ENCODE measurements around the gene TRIO.

TRIO gene

DNA sequence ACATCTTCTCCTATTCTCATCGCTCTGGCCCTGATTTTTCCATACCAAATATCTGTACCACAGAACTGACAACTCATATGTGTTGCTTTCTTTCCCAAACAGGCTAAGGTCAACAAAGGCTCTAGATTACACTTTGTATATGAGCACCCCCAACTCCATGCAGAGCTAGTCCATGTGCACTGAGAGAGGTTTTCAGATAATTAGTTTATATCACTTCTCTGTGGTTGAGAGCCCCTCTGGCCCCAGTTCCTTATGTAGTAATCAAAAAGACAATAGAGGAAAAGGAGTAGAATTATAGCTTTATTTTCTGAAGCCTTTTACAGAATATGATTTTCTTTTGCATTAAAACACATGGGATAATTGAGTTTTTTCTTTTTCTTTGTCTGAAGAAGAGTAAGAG is 120.0 kb downstream of the TRIO start:
- TF ChIP-seq, protein P1, sequence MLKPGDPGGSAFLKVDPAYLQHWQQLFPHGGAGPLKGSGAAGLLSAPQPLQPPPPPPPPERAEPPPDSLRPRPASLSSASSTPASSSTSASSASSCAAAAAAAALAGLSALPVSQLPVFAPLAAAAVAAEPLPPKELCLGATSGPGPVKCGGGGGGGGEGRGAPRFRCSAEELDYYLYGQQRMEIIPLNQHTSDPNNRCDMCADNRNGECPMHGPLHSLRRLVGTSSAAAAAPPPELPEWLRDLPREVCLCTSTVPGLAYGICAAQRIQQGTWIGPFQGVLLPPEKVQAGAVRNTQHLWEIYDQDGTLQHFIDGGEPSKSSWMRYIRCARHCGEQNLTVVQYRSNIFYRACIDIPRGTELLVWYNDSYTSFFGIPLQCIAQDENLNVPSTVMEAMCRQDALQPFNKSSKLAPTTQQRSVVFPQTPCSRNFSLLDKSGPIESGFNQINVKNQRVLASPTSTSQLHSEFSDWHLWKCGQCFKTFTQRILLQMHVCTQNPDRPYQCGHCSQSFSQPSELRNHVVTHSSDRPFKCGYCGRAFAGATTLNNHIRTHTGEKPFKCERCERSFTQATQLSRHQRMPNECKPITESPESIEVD (tag by site-specific recombination; IDR thresholded peaks at IDR 0.05), result peak; percentile 58; the same call in 1 of the 2 replicates
- TF ChIP-seq ZSCAN16 (tag by site-specific recombination; IDR thresholded peaks at IDR 0.05), result no peak
- ChIA-PET CTCF (interaction anchor here (0.5 kb wide), 1 partner anchor 121 kb away, joined by 3 read pairs; no protein-coding TSS in a partner anchor), POLR2A (no interaction called here)
- Histone ChIP-seq H3K4me3 (ENCODE audit: low read depth, low read length) (no peak overlapping the region), H3K4me1 (ENCODE audit: control insufficient read depth, insufficient read depth, low read length) (peaks cover 67% of the 10 kb centered on the region), H3K9me3 (ENCODE audit: control insufficient read depth, insufficient read depth, low read depth, low read length) (no peaks in the 10 kb centered on the region), H3K36me3 (ENCODE audit: control insufficient read depth in 2 of 2, insufficient read depth in 1 of 2, low read length in 2 of 2) (no peaks in the 10 kb centered on the region), H3K27ac (ENCODE audit: extremely low read depth, low read depth, low read length) (no peak overlapping the region)

DNA sequence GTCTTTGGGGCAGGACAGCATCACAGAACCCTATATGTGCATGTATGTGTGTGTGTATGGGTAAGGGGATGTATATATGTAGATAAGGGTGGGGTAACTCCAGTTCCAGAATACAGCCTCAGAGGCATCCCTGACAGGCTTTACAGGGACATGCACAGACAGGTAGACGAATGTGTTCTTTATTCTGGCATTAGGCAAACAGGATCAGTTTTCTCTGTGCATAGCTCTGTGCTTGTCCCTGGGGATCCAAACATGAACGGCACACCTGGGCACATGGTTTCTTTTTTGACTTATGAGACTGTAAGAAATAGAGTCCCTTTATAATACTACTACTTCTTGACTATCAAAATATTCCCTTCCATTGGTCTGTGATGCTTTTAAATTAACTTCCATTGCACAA is 120.6 kb downstream of the TRIO start:
- H3K4me3 ChIP-seq (ENCODE audit: low read depth, low read length), result no peak overlapping the region
- H3K27ac ChIP-seq (ENCODE audit: extremely low read depth, low read depth, low read length), result no peak overlapping the region
- TF ChIP-seq OVOL3 (tag by site-specific recombination; IDR thresholded peaks at IDR 0.05) (no peak), ZBTB1 (tag by site-specific recombination; IDR thresholded peaks at IDR 0.05) (no peak), KLF8 (tag by site-specific recombination; IDR thresholded peaks at IDR 0.05) (peak; percentile 10; the same call in 1 of the 2 replicates), ZNF23 (tag by site-specific recombination; IDR thresholded peaks at IDR 0.05; ENCODE audit: borderline replicate concordance) (no peak), ZNF621 (tag by site-specific recombination; IDR thresholded peaks at IDR 0.05) (no peak), ZNF830 (tag by site-specific recombination; IDR thresholded peaks at IDR 0.05; ENCODE audit: low read depth) (no peak), ZNF600 (tag by site-specific recombination; IDR thresholded peaks at IDR 0.05) (peak; percentile 54; the same call in 1 of the 2 replicates), MZF1 (tag by site-specific recombination; IDR thresholded peaks at IDR 0.05; ENCODE audit: borderline replicate concordance) (peak; percentile 36; the same call in 1 of the 2 replicates), ZBTB20 (tag by site-specific recombination; IDR thresholded peaks at IDR 0.05) (peak; percentile 74; the same call in 1 of the 2 replicates), ZNF571 (tag by site-specific recombination; IDR thresholded peaks at IDR 0.05) (no peak)
- TF ChIP-seq, protein P2, sequence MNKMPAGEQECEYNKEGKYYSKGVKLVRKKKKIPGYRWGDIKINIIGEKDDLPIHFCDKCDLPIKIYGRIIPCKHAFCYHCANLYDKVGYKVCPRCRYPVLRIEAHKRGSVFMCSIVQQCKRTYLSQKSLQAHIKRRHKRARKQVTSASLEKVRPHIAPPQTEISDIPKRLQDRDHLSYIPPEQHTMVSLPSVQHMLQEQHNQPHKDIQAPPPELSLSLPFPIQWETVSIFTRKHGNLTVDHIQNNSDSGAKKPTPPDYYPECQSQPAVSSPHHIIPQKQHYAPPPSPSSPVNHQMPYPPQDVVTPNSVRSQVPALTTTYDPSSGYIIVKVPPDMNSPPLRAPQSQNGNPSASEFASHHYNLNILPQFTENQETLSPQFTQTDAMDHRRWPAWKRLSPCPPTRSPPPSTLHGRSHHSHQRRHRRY (tag by site-specific recombination; IDR thresholded peaks at IDR 0.05), result no peak
- TF ChIP-seq, protein P3, sequence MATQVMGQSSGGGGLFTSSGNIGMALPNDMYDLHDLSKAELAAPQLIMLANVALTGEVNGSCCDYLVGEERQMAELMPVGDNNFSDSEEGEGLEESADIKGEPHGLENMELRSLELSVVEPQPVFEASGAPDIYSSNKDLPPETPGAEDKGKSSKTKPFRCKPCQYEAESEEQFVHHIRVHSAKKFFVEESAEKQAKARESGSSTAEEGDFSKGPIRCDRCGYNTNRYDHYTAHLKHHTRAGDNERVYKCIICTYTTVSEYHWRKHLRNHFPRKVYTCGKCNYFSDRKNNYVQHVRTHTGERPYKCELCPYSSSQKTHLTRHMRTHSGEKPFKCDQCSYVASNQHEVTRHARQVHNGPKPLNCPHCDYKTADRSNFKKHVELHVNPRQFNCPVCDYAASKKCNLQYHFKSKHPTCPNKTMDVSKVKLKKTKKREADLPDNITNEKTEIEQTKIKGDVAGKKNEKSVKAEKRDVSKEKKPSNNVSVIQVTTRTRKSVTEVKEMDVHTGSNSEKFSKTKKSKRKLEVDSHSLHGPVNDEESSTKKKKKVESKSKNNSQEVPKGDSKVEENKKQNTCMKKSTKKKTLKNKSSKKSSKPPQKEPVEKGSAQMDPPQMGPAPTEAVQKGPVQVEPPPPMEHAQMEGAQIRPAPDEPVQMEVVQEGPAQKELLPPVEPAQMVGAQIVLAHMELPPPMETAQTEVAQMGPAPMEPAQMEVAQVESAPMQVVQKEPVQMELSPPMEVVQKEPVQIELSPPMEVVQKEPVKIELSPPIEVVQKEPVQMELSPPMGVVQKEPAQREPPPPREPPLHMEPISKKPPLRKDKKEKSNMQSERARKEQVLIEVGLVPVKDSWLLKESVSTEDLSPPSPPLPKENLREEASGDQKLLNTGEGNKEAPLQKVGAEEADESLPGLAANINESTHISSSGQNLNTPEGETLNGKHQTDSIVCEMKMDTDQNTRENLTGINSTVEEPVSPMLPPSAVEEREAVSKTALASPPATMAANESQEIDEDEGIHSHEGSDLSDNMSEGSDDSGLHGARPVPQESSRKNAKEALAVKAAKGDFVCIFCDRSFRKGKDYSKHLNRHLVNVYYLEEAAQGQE (tag by site-specific recombination; IDR thresholded peaks at IDR 0.05), result no peak
- TF ChIP-seq, protein P4, sequence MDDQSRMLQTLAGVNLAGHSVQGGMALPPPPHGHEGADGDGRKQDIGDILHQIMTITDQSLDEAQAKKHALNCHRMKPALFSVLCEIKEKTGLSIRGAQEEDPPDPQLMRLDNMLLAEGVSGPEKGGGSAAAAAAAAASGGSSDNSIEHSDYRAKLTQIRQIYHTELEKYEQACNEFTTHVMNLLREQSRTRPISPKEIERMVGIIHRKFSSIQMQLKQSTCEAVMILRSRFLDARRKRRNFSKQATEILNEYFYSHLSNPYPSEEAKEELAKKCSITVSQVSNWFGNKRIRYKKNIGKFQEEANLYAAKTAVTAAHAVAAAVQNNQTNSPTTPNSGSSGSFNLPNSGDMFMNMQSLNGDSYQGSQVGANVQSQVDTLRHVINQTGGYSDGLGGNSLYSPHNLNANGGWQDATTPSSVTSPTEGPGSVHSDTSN (CRISPR knock-in tag; IDR thresholded peaks at IDR 0.05), result no peak
- TF ChIP-seq, protein P5, sequence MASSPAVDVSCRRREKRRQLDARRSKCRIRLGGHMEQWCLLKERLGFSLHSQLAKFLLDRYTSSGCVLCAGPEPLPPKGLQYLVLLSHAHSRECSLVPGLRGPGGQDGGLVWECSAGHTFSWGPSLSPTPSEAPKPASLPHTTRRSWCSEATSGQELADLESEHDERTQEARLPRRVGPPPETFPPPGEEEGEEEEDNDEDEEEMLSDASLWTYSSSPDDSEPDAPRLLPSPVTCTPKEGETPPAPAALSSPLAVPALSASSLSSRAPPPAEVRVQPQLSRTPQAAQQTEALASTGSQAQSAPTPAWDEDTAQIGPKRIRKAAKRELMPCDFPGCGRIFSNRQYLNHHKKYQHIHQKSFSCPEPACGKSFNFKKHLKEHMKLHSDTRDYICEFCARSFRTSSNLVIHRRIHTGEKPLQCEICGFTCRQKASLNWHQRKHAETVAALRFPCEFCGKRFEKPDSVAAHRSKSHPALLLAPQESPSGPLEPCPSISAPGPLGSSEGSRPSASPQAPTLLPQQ (tag by site-specific recombination; IDR thresholded peaks at IDR 0.05), result no peak
- peaks cover 73% of the 10 kb centered on the region for H3K4me1 ChIP-seq (ENCODE audit: control insufficient read depth, insufficient read depth, low read length)
- ChIA-PET CTCF (interaction anchor here (0.5 kb wide), 1 partner anchor 120 kb away, joined by 3 read pairs; no protein-coding TSS in a partner anchor), POLR2A (no interaction called here)
- H3K9me3 ChIP-seq (ENCODE audit: control insufficient read depth, insufficient read depth, low read depth, low read length), result no peaks in the 10 kb centered on the region
- H3K36me3 ChIP-seq (ENCODE audit: control insufficient read depth in 2 of 2, insufficient read depth in 1 of 2, low read length in 2 of 2), result no peaks in the 10 kb centered on the region
